H1 (cell line): ENCODE measurements around the gene TOP2B. TPM values are rescaled to one million over a fixed set of nuclear protein-coding genes. Genes with fewer than 3 reads are reported as not detected.

Experiments
- BCL11A ChIP-seq, 2 experiments: IDR thresholded peaks; one replicate each; pipeline ENCODE4 v1.6.1; 2011; ENCODE audit warnings: low read depth in 2 of 2, low read length in 2 of 2, mild to moderate bottlenecking in 2 of 2
- CREB1 ChIP-seq: IDR thresholded peaks from 2 replicates; pipeline ENCODE4 v1.6.1; 2012; ENCODE audit warnings: inconsistent platforms
- EP300 ChIP-seq, 2 experiments: IDR thresholded peaks; 1 replicate in 1 of 2; 2 replicates in 1 of 2; pipeline ENCODE4 v1.6.1; 2011 to 2012; ENCODE audit warnings: low read depth in 2 of 2, low read length in 2 of 2, mild to moderate bottlenecking in 2 of 2, borderline replicate concordance in 1 of 2, inconsistent platforms in 1 of 2, moderate library complexity in 1 of 2
- POLR2A ChIP-seq, 2 experiments: IDR thresholded peaks; 1 replicate in 1 of 2; 2 replicates in 1 of 2; pipeline ENCODE4 v1.6.1; 2011; ENCODE audit warnings: low read depth in 2 of 2, low read length in 2 of 2, mild to moderate bottlenecking in 2 of 2; ENCODE audit errors: control extremely low read depth in 1 of 2
- RAD21 ChIP-seq, 2 experiments: IDR thresholded peaks in 1 of 2; conservative IDR thresholded peaks in 1 of 2; 2 replicates each; pipeline ENCODE4 v1.6.1; 2011; ENCODE audit warnings: low read depth in 2 of 2, low read length in 2 of 2, improper control_type of control experiment in 1 of 2, inconsistent platforms in 1 of 2, mild to moderate bottlenecking in 1 of 2, moderate library complexity in 1 of 2
- RBBP5 ChIP-seq: IDR thresholded peaks from 2 replicates; pipeline ENCODE4 v1.7.1; 2012; ENCODE audit warnings: low read depth, mild to moderate bottlenecking, inconsistent platforms, low read length, moderate library complexity, borderline replicate concordance
- RXRA ChIP-seq: IDR thresholded peaks from 2 replicates; pipeline ENCODE4 v1.6.1; 2011; ENCODE audit warnings: low read depth, mild to moderate bottlenecking, low read length, moderate library complexity; ENCODE audit not compliant: insufficient read depth
- SIN3A ChIP-seq, 2 experiments: IDR thresholded peaks in 1 of 2; conservative IDR thresholded peaks in 1 of 2; 2 replicates each; pipeline ENCODE4 v1.6.1; 2011 to 2012; ENCODE audit warnings: low read length in 2 of 2, improper control_type of control experiment in 1 of 2, low read depth in 1 of 2, mild to moderate bottlenecking in 1 of 2
- SP1 ChIP-seq: IDR thresholded peaks from 2 replicates; pipeline ENCODE4 v1.6.1; 2011; ENCODE audit warnings: low read depth, low read length
- TEAD4 ChIP-seq: IDR thresholded peaks from 2 replicates; pipeline ENCODE4 v1.6.1; 2012; ENCODE audit warnings: low read depth, low read length, inconsistent platforms, mixed read lengths
- polyA plus RNA-seq, 7 experiments: library from polyadenylated mRNA; depleted of rRNA in 3 of 7; stranded (reverse) in 5 of 7; unstranded in 2 of 7; fragments of >200 nt in 5 of 7; fragments of 200-250 nt in 2 of 7; gene quantifications; 1 replicate in 5 of 7; 2 replicates in 1 of 7; 4 replicates in 1 of 7; pipeline versions ENCODE4 v1.2.1 to v1.2.3, GENCODE V29; 2011 to 2013; ENCODE audit warnings: missing spikeins in 2 of 7, mixed read lengths in 2 of 7
- total RNA-seq: library from RNA; stranded (reverse); fragmentation: NEBNext Ultra II Directional; extraction: Animal tissue kit (Norgen Biotek cat#: 25700); gene quantifications from 2 replicates; pipeline ENCODE4 v1.2.1, GENCODE V29; 2021
- TF ChIP-seq, protein P1 (sequence below): fragments of 300-600 bp; sonication (generic); IDR thresholded peaks from 2 replicates; pipeline ENCODE4 v1.7.1; 2012; ENCODE audit warnings: low read length, moderate library complexity, mild to moderate bottlenecking, inconsistent platforms; ENCODE audit not compliant: insufficient replicate concordance

The TOP2B gene
- total and polyA plus RNA-seq, 2 of the 8 experiments (the other 6 are each of a cell fraction or from before 2014, with no cell fraction given): 34.9 to 206 TPM

GRCh38 chr3:25664812-25665314 lies at the start of gene TOP2B (continued):
- no peak for TF ChIP-seq TEAD4
- TF ChIP-seq, protein P1, sequence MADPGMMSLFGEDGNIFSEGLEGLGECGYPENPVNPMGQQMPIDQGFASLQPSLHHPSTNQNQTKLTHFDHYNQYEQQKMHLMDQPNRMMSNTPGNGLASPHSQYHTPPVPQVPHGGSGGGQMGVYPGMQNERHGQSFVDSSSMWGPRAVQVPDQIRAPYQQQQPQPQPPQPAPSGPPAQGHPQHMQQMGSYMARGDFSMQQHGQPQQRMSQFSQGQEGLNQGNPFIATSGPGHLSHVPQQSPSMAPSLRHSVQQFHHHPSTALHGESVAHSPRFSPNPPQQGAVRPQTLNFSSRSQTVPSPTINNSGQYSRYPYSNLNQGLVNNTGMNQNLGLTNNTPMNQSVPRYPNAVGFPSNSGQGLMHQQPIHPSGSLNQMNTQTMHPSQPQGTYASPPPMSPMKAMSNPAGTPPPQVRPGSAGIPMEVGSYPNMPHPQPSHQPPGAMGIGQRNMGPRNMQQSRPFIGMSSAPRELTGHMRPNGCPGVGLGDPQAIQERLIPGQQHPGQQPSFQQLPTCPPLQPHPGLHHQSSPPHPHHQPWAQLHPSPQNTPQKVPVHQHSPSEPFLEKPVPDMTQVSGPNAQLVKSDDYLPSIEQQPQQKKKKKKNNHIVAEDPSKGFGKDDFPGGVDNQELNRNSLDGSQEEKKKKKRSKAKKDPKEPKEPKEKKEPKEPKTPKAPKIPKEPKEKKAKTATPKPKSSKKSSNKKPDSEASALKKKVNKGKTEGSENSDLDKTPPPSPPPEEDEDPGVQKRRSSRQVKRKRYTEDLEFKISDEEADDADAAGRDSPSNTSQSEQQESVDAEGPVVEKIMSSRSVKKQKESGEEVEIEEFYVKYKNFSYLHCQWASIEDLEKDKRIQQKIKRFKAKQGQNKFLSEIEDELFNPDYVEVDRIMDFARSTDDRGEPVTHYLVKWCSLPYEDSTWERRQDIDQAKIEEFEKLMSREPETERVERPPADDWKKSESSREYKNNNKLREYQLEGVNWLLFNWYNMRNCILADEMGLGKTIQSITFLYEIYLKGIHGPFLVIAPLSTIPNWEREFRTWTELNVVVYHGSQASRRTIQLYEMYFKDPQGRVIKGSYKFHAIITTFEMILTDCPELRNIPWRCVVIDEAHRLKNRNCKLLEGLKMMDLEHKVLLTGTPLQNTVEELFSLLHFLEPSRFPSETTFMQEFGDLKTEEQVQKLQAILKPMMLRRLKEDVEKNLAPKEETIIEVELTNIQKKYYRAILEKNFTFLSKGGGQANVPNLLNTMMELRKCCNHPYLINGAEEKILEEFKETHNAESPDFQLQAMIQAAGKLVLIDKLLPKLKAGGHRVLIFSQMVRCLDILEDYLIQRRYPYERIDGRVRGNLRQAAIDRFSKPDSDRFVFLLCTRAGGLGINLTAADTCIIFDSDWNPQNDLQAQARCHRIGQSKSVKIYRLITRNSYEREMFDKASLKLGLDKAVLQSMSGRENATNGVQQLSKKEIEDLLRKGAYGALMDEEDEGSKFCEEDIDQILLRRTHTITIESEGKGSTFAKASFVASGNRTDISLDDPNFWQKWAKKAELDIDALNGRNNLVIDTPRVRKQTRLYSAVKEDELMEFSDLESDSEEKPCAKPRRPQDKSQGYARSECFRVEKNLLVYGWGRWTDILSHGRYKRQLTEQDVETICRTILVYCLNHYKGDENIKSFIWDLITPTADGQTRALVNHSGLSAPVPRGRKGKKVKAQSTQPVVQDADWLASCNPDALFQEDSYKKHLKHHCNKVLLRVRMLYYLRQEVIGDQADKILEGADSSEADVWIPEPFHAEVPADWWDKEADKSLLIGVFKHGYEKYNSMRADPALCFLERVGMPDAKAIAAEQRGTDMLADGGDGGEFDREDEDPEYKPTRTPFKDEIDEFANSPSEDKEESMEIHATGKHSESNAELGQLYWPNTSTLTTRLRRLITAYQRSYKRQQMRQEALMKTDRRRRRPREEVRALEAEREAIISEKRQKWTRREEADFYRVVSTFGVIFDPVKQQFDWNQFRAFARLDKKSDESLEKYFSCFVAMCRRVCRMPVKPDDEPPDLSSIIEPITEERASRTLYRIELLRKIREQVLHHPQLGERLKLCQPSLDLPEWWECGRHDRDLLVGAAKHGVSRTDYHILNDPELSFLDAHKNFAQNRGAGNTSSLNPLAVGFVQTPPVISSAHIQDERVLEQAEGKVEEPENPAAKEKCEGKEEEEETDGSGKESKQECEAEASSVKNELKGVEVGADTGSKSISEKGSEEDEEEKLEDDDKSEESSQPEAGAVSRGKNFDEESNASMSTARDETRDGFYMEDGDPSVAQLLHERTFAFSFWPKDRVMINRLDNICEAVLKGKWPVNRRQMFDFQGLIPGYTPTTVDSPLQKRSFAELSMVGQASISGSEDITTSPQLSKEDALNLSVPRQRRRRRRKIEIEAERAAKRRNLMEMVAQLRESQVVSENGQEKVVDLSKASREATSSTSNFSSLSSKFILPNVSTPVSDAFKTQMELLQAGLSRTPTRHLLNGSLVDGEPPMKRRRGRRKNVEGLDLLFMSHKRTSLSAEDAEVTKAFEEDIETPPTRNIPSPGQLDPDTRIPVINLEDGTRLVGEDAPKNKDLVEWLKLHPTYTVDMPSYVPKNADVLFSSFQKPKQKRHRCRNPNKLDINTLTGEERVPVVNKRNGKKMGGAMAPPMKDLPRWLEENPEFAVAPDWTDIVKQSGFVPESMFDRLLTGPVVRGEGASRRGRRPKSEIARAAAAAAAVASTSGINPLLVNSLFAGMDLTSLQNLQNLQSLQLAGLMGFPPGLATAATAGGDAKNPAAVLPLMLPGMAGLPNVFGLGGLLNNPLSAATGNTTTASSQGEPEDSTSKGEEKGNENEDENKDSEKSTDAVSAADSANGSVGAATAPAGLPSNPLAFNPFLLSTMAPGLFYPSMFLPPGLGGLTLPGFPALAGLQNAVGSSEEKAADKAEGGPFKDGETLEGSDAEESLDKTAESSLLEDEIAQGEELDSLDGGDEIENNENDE: no peak
- TF ChIP-seq SIN3A (conservative IDR thresholded peaks at IDR 0.05 in 1 of 2, IDR thresholded peaks at IDR 0.05 in 1 of 2; ENCODE audit: low read depth in 1 of 2, low read length in 2 of 2): 0 out of 4 replicates have a peak, but pooled peaks of 1 of the 2 experiments have one; percentile 21
- no peak for TF ChIP-seq BCL11A (IDR thresholded peaks at IDR 0.05; ENCODE audit: low read depth in 2 of 2, low read length in 2 of 2)
- TF ChIP-seq SP1: peak; percentile 97
- no peak for TF ChIP-seq RBBP5
- peak in 1 of 2 experiments; percentile 82 for TF ChIP-seq POLR2A (IDR thresholded peaks at IDR 0.05; ENCODE audit: control extremely low read depth in 1 of 2, low read depth in 2 of 2, low read length in 2 of 2)
- TF ChIP-seq RAD21 (IDR thresholded peaks at IDR 0.05 in 1 of 2, conservative IDR thresholded peaks at IDR 0.05 in 1 of 2; ENCODE audit: low read depth in 2 of 2, low read length in 2 of 2): no peak
- TF ChIP-seq EP300 (IDR thresholded peaks at IDR 0.05; ENCODE audit: borderline replicate concordance in 1 of 2, low read depth in 2 of 2, low read length in 2 of 2): no peak
- TF ChIP-seq RXRA: no peak
- TF ChIP-seq CREB1: peak; percentile 98
